HCT116 (cell line): ENCODE results near the gene SPON2. TPM values are rescaled to one million over a fixed set of nuclear protein-coding genes. Genes with fewer than 3 reads are reported as not detected.

Experiments
- ATAC-seq: fragments of 200-7000 bp; cut with Tn5 transposase; 2 replicates; pipeline ENCODE4 v1.9.1; 2020; ENCODE audit warnings: mild to moderate bottlenecking, moderate library complexity
- BruUV-seq: library from RNA; stranded (reverse); fragments of 400-500 nt; replicated peaks from 2 replicates; lab custom pipeline; 2021; lab: Mats Ljungman, UMichigan
- CTCF ChIA-PET: fragments of 300-600 bp; sonication (Branson Sonifier 250); formaldehyde crosslinking; loops from one replicate; lab custom pipeline; 2021; ENCODE audit warnings: antibody characterized with exemption; lab: Charles Lee
- POLR2A ChIA-PET: fragments of 300-600, 350-600 bp; sonication (Branson Sonifier 250); formaldehyde crosslinking; loops from one replicate; lab custom pipeline; 2021; ENCODE audit warnings: antibody characterized with exemption; lab: Charles Lee
- RAD21 ChIA-PET, 2 experiments: fragments of 300-600 bp; sonication (Branson Sonifier 250); formaldehyde crosslinking; loops; one replicate each; lab custom pipeline; 2023; ENCODE audit warnings: low total read pairs in 2 of 2; ENCODE audit not compliant: uncharacterized antibody in 2 of 2, unreplicated experiment in 2 of 2, low non-redundant PET in 1 of 2; lab: Charles Lee
- DNase-seq: peaks from one replicate; pipeline ENCODE4 v3.0.0-alpha.2; 2010; ENCODE audit warnings: low read depth, low spot score
- H2AFZ ChIP-seq: fragments of 200-600 bp; shearing (Covaris generic), sonication (generic); 2 replicates; pipeline ENCODE4 v1.6.1; 2017; ENCODE audit warnings: low read depth, mixed run types, mixed read lengths, antibody characterized with exemption, low read length; ENCODE audit not compliant: poor library complexity, severe bottlenecking
- H3K27ac ChIP-seq: 2 replicates; pipeline ENCODE4 v1.5.1; 2012; ENCODE audit warnings: low read depth, low read length
- H3K27me3 ChIP-seq: fragments of 200-600 bp; sonication (generic); 2 replicates; pipeline ENCODE4 v1.6.1; 2016; ENCODE audit warnings: mixed run types, low read length, mixed read lengths; ENCODE audit not compliant: insufficient read depth
- H3K36me3 ChIP-seq, 2 experiments: fragments of 200-500 bp in 1 of 2; fragments of 200-600 bp in 1 of 2; sonication (Bioruptor generic) in 1 of 2; sonication (generic) in 1 of 2; 2 replicates each; pipeline versions ENCODE4 v1.5.1 to v1.6.1; 2014 to 2016; ENCODE audit warnings: low read length in 2 of 2, inconsistent platforms in 1 of 2, mixed read lengths in 1 of 2, mixed run types in 1 of 2; ENCODE audit not compliant: insufficient read depth in 2 of 2, control insufficient read depth in 1 of 2
- H3K4me1 ChIP-seq, 2 experiments: fragments of 200-600 bp in 1 of 2; sonication (generic) in 1 of 2; 2 replicates each; pipeline versions ENCODE4 v1.5.1 to v1.6.1; 2012 to 2017; ENCODE audit warnings: low read length in 2 of 2, inconsistent platforms in 1 of 2, mild to moderate bottlenecking in 1 of 2, mixed read lengths in 1 of 2, mixed run types in 1 of 2, moderate library complexity in 1 of 2; ENCODE audit not compliant: insufficient read depth in 2 of 2, control insufficient read depth in 1 of 2
- H3K4me2 ChIP-seq: fragments of 200-600 bp; sonication (generic); 2 replicates; pipeline ENCODE4 v1.6.1; 2017; ENCODE audit warnings: mixed run types, low read length, mixed read lengths
- H3K4me3 ChIP-seq, 2 experiments: fragments of 200-600 bp in 1 of 2; sonication (generic) in 1 of 2; replicated peaks in 1 of 2; 2 replicates each; pipeline ENCODE4 v1.5.1; 2011 to 2016; ENCODE audit warnings: low read length in 2 of 2, control low read depth in 1 of 2, low read depth in 1 of 2, mild to moderate bottlenecking in 1 of 2, mixed read lengths in 1 of 2, mixed run types in 1 of 2
- H3K79me2 ChIP-seq: fragments of 200-600 bp; sonication (generic); 2 replicates; pipeline ENCODE4 v1.6.1; 2017; ENCODE audit warnings: mild to moderate bottlenecking, mixed run types, low read length, moderate library complexity, mixed read lengths; ENCODE audit not compliant: insufficient read depth
- H3K9ac ChIP-seq: fragments of 200-600 bp; sonication (generic); 2 replicates; pipeline ENCODE4 v1.6.1; 2016; ENCODE audit warnings: low read length, mixed read lengths
- H3K9me2 ChIP-seq: fragments of 200-600 bp; sonication (generic), shearing (Covaris generic); 2 replicates; pipeline ENCODE4 v1.6.1; 2017; ENCODE audit warnings: mixed run types, mild to moderate bottlenecking, moderate library complexity; ENCODE audit not compliant: insufficient read depth
- H3K9me3 ChIP-seq, 2 experiments: fragments of 200-500 bp in 1 of 2; fragments of 200-600 bp in 1 of 2; sonication (Bioruptor generic) in 1 of 2; sonication (generic) in 1 of 2; 2 replicates each; pipeline ENCODE4 v1.6.1; 2014 to 2017; ENCODE audit warnings: low read length in 2 of 2, mixed read lengths in 2 of 2, inconsistent platforms in 1 of 2, low read depth in 1 of 2, mild to moderate bottlenecking in 1 of 2, mixed run types in 1 of 2, moderate library complexity in 1 of 2; ENCODE audit not compliant: control insufficient read depth in 1 of 2, insufficient read depth in 1 of 2
- H4K20me1 ChIP-seq: fragments of 200-600 bp; sonication (generic), shearing (Covaris generic); 2 replicates; pipeline ENCODE4 v1.6.1; 2017; ENCODE audit warnings: mixed run types, mild to moderate bottlenecking, moderate library complexity; ENCODE audit not compliant: insufficient read depth
- CBX3 ChIP-seq: IDR thresholded peaks from 2 replicates; pipeline ENCODE4 v1.6.1; 2012; ENCODE audit warnings: low read depth
- CEBPB ChIP-seq: IDR thresholded peaks from 2 replicates; pipeline ENCODE4 v1.6.1; 2012; ENCODE audit warnings: low read depth
- EGR1 ChIP-seq: IDR thresholded peaks from 2 replicates; pipeline ENCODE4 v1.6.1; 2012; ENCODE audit warnings: low read depth
- ELF1 ChIP-seq: IDR thresholded peaks from 2 replicates; pipeline ENCODE4 v1.6.1; 2012; ENCODE audit warnings: low read depth, borderline replicate concordance
- EZH2 ChIP-seq: fragments of 200-600 bp; sonication (generic); IDR thresholded peaks from 2 replicates; pipeline ENCODE4 v1.6.1; 2017; ENCODE audit warnings: antibody characterized with exemption, mixed run types
- EZH2phosphoT487 ChIP-seq: fragments of 200-600 bp; IDR thresholded peaks from 2 replicates; pipeline ENCODE4 v1.6.1; 2018; ENCODE audit warnings: antibody characterized with exemption, borderline replicate concordance
- FOSL1 ChIP-seq: IDR thresholded peaks from 2 replicates; pipeline ENCODE4 v1.6.1; 2012; ENCODE audit warnings: low read depth
- RAD21 ChIP-seq: IDR thresholded peaks from 2 replicates; pipeline ENCODE4 v1.6.1; 2012; ENCODE audit warnings: low read depth, mild to moderate bottlenecking
- SIN3A ChIP-seq: IDR thresholded peaks from 2 replicates; pipeline ENCODE4 v1.6.1; 2012; ENCODE audit warnings: low read depth
- TCF7L2 ChIP-seq: IDR thresholded peaks from 2 replicates; pipeline ENCODE4 v1.7.0; 2011; ENCODE audit warnings: borderline replicate concordance, inconsistent platforms; ENCODE audit not compliant: insufficient read depth, insufficient read length; ENCODE audit errors: extremely low read depth
- YY1 ChIP-seq: IDR thresholded peaks from 2 replicates; pipeline ENCODE4 v1.6.1; 2011; ENCODE audit warnings: low read length, low read depth, moderate library complexity, mild to moderate bottlenecking; ENCODE audit not compliant: insufficient replicate concordance; ENCODE audit errors: extremely low read depth
- ZFX ChIP-seq: fragments of 450-650 bp; IDR thresholded peaks from 2 replicates; pipeline ENCODE4 v1.6.1; 2017
- intact Hi-C: fragments of 100-400 bp; cut with micrococcal nuclease; formaldehyde crosslinking; loops from 2 replicates; pipeline ENCODE4 v1.10.0; 2022
- total RNA-seq: library from RNA; stranded (reverse); gene quantifications from one replicate; pipeline ENCODE4 v1.2.1, GENCODE V29; 2021; ENCODE audit not compliant: unreplicated experiment
- TF ChIP-seq, protein P1 (sequence below): IDR thresholded peaks from 2 replicates; pipeline ENCODE4 v1.6.1; 2012; ENCODE audit warnings: low read depth
- TF ChIP-seq, protein P2 (sequence below): IDR thresholded peaks from 2 replicates; pipeline ENCODE4 v1.6.1; 2012
- TF ChIP-seq, protein P3 (sequence below): IDR thresholded peaks from 2 replicates; pipeline ENCODE4 v1.6.1; 2012

The SPON2 gene
- total RNA-seq, 1 experiment from 2014 or later, result 1.5 TPM

DNA sequence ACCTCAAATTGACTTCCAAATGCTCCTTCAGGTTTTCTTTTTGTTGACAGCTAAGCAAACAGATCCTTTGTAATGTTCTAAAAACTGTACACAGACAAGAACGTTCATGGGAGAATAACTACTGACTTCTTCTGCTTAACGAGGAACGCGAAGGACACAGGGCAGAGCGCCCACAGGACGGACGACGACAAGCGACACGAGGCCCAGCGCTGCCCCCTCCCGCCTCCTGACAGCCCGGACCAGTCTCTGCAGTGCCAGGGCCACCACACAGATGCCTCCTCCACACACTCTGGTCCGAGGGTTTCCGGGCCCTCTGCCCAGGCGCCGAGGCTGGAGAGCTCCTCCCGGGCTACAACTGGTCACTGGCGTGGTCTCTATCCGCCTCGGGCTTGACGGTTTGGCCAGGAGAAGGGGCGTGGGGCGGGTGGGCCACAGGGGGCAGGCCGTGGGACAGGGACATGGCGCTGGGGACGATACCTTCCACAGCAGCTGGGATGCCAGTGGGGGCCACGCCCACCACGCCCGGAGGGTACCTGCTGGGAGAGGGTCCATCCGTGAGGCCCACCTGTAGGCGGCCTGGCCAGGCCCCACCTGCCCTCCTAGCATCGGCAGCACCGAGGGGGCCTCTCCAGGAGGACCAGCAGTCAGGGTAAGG, 39.6 kb upstream of the SPON2 start (continued):
- TF ChIP-seq CBX3, result no peak
- TF ChIP-seq EZH2phosphoT487, result no peak
- no peak for TF ChIP-seq ZFX
- TF ChIP-seq, protein P1, sequence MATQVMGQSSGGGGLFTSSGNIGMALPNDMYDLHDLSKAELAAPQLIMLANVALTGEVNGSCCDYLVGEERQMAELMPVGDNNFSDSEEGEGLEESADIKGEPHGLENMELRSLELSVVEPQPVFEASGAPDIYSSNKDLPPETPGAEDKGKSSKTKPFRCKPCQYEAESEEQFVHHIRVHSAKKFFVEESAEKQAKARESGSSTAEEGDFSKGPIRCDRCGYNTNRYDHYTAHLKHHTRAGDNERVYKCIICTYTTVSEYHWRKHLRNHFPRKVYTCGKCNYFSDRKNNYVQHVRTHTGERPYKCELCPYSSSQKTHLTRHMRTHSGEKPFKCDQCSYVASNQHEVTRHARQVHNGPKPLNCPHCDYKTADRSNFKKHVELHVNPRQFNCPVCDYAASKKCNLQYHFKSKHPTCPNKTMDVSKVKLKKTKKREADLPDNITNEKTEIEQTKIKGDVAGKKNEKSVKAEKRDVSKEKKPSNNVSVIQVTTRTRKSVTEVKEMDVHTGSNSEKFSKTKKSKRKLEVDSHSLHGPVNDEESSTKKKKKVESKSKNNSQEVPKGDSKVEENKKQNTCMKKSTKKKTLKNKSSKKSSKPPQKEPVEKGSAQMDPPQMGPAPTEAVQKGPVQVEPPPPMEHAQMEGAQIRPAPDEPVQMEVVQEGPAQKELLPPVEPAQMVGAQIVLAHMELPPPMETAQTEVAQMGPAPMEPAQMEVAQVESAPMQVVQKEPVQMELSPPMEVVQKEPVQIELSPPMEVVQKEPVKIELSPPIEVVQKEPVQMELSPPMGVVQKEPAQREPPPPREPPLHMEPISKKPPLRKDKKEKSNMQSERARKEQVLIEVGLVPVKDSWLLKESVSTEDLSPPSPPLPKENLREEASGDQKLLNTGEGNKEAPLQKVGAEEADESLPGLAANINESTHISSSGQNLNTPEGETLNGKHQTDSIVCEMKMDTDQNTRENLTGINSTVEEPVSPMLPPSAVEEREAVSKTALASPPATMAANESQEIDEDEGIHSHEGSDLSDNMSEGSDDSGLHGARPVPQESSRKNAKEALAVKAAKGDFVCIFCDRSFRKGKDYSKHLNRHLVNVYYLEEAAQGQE, result no peak
- TF ChIP-seq YY1, result no peak
- TF ChIP-seq FOSL1, result no peak
- TF ChIP-seq CEBPB, result no peak

DNA sequence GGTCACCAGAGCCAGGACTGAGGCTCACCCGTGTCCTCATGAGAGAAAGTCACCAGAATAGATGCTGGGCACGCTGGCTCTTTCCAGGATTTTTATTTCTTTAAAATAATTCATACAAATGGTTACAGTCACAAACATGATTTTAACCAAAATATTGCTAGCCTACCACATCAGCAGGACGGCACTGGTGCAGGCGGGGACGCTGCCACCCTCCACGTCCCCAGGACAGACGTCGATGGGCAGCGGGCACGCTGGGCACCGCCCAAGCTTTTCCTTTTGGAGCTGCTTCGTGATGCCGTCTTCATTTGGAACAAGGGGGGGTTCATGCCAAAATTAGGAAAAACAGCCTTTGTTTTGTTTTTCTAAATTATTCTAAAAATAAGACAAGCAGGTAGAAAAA, 39.0 kb upstream of the SPON2 start:
- BruUV-seq, result no TSS peak
- H3K79me2 ChIP-seq, result peaks cover 2% of the 10 kb centered on the region; the same call in 1 of the 2 replicates
- CTCF ChIA-PET, result no interaction called here
- H4K20me1 ChIP-seq, result no peaks in the 10 kb centered on the region
- peaks cover 15 to 19% of the 10 kb centered on the region in 2 experiments; a peak in 3 of 4 replicates for H3K36me3 ChIP-seq
- no peak overlapping the region for H3K4me2 ChIP-seq
- H3K4me3 ChIP-seq, result no peak overlapping the region
- H3K27ac ChIP-seq, result no peak overlapping the region
- intact Hi-C loops, result no loop called here
- no peaks in the 10 kb centered on the region for H3K4me1 ChIP-seq
- no peaks in the 10 kb centered on the region for H3K27me3 ChIP-seq
- ATAC-seq, result no peak
- no peak overlapping the region for H3K9ac ChIP-seq
- DNase-seq, result no peak
- H2AFZ ChIP-seq, result no peak overlapping the region
- POLR2A ChIA-PET, result no interaction called here
- no peaks in the 10 kb centered on the region for H3K9me2 ChIP-seq
- no peaks in the 10 kb centered on the region for H3K9me3 ChIP-seq
- RAD21 ChIA-PET, result no interaction called here
- TF ChIP-seq, protein P1, result no peak
- TF ChIP-seq EGR1 (no peak), RAD21 (no peak), ZFX (no peak), FOSL1 (no peak), ELF1 (no peak), EZH2 (no peak), TCF7L2 (no peak), SIN3A (no peak), CBX3 (no peak)
- TF ChIP-seq, protein P2, sequence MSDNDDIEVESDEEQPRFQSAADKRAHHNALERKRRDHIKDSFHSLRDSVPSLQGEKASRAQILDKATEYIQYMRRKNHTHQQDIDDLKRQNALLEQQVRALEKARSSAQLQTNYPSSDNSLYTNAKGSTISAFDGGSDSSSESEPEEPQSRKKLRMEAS, result no peak
- TF ChIP-seq, protein P3, sequence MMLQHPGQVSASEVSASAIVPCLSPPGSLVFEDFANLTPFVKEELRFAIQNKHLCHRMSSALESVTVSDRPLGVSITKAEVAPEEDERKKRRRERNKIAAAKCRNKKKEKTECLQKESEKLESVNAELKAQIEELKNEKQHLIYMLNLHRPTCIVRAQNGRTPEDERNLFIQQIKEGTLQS, result no peak
